Amygdala (tissue), 56 donors: ENCODE measurements around the gene KDM4C.

ENCODE experiments used
- DNase-seq, 56 donors: peaks; one replicate each; lab custom pipeline; 2025; lab: John Stamatoyannopoulos, UW

Gene KDM4C

DNA sequence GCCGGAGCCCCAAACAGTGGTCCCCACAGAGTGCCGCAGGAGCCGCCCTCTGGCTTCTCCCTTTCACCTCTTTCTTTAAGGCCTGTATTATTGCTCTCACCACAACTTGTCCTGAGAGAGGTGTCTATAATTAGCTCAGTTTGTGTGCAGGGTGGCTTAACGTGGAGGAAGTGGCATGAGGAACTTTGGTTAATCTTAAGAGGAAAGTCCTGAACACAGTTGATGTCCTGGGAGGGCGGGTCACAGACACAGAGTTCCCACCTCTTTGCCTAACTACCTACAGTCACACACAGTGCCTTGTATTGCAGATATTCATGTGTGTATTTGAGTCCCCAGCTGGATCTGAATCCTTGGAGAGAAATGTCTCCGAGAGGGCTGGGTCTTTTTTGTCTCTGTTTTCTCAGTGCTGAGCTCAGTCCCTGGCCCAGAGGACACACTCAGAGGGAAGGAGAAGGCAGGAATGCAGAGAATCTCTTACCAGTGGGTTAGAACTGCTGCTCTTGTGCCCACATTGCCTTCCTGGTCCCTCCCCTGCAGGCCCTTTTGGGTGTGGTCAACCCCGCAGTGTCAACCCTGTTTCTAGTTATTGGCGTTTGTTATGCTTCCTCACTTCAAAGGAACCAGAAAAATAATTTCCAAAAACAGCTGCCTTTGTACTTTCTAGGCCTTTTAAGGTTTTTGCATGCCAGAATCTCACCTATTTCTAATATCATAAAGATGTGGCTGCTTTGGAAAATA is 392.5 kb downstream of the KDM4C start:
- DNase-seq = no peak

DNA sequence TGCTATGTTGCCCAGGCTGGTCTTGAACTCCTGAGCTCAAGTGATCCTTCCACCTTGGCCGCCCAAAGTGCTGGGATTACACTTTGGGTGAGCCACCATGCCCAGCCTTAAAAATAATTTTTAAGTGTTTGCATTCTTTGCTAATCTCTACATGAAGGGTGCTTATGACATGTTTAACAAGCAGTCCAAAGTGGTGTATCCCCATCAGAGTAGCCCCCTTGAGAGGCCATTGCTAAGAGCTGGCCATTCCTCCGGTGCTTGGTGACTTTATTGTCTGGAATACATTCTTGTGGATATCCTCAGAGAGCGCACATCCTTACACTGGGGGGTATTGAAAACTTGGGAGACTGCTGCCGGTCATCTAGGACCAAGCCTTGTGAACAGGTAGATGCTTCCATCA is 395.4 kb downstream of the KDM4C start:
- DNase-seq = no peak

DNA sequence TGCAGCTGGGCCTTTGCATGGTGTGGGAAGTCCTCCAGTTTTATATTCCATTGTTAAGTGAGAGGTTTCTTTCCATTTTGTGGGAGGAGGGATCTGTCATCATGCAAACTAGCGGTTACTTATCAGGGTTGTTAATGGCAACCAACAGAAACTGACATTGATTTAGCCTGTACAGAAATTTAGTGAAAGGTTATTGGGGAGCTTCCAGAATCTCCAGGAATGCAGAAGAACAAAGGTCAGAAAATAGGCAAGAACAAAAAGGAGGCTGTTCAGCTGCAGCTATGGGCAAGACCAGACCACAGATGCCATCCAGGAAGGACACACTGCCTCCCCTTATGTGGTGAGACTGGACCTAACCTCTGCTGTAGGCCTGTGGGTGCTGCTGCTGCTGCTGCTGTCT is 395.8 kb downstream of the KDM4C start:
- no peak for DNase-seq

DNA sequence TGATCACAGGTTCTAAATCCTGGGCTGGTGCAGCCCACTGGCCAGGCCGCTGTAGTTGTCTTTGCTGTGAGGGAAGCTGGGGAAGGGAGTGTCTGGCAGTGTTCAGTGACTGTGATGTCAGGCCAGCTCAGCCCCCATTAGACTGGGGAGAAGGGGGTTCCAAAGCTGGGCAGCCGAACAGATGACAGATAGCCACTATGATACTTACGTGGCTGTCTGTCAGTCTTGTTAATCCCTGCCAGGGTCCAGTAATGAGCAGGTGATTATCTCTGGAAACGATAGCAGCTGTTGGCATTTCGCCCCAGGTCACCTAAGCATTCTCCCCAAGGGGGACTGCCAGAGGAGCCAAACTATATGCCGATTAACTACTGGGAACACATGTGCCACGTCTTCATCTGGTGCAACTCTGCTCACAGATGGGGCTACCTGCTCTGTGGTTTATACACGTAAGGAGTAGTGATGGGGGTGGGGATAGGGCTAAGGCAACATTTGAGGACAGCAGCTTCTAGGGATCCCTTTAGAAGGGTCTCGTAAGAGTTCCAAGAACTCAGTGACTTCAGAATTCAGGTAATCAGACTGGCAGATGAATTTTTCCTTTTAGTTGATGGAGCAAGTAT is 396.3 kb downstream of the KDM4C start:
- no peak for DNase-seq

DNA sequence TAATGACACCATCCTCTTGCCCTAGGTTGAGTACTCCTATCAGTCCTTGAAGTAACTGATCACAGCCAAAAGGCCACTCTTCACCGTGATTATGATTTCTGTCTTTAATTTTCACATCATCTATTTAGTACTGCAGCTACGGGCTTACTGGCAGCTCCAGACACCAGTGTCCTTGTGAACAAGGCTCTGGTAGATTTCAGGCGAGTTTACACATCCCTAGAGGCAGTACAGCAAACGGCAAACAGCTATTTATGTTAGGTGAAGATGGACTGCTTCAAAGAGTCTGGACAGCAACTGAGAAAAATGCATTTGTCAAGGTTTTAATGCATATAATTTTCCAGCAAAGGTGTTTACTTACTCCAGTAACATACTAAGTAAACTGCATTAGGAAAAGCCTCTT is 396.9 kb downstream of the KDM4C start:
- DNase-seq = no peak

DNA sequence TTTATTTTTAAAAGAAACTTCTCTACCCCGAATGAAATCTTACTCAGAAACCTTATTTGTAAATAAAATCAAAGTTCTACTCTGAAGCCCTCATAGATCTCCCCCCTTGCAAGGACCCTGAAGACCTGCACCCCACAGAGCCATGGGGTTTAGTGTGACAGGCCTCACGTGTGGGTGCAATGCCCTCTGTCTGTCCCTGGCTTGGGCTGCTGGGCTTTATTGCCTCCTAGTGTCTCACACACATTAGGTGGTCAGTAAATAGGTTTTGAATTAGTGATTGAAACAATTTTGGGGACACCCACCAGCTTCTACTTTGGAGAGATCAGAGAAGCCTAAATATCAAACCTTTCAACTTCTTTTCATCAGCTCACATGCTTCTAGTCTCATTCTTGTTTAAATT is 403.7 kb downstream of the KDM4C start:
- no peak for DNase-seq

DNA sequence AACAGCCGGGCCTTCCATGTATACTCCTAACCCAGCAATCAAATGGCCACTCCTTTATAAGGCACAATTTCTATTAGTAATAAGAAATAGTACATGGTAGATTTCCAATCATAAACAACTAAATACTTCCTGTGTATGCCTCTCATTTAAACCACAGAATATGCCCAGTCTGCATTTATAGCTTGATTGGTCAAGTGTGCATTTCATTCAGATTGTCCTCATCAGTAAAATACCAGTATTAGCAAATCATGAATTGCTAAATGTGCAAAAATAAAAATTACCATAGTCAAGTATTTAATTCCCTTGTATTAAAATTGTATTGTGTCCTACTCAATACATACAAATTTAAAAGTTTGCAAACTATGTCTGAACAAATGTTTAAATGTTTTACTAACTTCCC is 406.2 kb downstream of the KDM4C start:
- no peak for DNase-seq

DNA sequence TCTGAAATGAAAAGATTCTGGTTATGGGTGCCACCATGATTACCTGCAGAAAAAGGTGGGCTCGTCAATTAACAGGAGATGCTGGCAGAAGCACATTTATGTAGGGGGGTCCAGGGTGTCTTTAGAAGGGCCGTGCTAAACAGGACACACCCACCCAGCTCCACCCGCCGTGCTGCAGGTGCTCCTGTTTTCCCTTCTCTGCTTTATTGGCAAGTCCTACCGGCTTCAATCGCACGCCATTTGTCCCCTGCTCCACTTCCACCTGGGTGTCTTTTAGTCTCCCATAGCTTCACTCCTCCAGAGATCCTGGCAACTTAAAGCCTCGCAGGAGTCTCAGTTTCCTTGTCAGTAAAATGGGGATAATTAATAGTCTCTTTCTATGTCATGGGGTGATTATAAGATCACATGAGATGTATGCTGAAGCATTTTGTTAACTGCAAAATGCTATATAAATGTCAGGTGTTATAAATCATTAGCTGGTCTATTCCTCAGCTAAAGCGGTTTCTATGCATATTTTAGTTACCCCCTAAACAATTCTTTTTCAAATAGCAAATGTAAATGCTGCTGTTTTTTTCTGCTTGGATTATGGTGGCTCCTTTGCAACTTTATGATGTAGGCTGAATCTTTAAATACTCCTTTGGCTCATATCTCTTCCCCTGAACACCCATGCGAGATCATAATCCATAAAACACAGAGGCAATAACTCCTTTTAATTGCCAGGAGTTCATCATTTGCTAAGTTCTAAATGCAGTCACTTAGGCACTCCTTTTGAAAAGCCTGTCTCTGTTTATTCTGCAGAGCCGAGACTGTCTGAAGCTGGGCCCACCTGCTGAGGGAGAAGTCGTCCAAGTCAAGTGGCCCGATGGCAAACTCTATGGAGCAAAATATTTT is 406.9 kb downstream of the KDM4C start:
- no peak for DNase-seq

DNA sequence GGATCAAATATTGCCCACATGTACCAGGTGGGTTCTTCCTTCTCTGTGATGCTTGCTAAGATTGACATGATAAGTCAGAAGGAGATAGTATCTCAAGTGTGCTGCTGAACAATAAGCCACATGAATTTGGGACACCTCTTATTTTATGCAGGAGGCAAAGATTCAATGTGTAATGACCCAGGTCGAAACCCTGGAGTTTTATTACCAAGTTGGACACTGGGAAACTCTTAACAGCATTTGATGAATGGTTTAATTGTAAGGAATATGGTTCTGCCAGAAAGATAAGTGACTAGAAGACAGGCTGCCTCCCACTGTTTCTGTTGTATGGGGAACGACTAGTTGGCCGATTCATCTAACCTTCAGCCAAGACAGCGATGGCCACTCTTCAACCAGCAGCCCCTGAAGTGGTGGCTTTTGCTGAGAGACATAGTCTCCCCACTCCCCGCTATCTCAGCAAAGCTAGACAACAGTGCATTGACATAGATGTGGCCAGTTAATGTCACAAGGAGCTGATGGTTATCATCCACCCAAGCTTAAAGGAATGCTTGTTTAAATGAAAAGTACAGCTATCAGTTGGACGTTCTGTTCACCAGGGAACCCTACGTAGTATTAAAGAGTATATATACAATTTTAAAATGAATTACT is 407.7 kb downstream of the KDM4C start:
- no peak for DNase-seq

DNA sequence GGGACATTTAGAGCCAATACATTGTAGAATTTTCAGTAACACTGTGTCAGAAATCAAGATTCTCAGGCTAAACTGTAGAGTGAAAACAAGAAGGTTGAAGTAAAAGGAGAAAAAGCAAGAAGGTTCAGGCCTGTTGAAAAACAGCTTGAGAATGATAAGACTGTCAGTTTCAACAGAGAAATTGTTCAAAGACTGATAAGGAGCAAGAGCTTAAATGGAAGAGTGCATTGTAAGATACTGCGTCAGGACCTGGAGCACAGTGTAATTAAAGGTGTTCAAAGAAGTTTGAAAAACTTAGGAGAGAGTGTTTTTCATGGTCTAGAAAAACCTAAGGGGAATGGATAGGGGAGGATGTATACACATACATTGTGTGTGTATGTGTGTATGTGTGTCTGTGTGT is 408.3 kb downstream of the KDM4C start:
- no peak for DNase-seq

DNA sequence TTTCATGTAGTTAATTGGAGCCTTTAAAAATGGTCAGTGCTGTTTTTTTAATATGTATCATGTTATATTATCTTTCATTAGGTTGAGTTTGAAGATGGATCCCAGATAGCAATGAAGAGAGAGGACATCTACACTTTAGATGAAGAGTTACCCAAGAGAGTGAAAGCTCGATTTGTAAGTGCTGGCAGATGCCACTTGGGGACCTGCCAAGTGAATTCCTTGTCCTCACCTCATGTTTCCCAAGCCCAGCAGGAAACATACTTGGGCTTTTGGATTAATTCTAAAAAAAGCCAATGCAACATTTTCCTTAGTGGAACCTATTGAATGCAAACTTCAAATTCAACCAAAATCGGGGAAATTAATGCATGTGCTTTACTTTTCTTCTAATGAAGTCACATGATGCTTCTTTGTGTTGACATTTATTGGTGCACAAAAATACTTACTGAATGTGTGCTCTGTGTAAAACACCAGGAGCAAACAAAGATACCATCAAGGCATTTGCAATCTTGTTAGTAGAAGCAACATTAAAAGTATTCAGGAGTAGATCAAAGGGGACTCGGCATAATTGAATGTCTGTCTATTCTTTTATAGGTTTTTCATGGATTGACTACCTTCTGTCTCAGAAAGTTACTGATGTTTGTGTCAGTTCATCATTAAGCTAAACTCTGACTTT is 412.1 kb downstream of the KDM4C start:
- no peak for DNase-seq

DNA sequence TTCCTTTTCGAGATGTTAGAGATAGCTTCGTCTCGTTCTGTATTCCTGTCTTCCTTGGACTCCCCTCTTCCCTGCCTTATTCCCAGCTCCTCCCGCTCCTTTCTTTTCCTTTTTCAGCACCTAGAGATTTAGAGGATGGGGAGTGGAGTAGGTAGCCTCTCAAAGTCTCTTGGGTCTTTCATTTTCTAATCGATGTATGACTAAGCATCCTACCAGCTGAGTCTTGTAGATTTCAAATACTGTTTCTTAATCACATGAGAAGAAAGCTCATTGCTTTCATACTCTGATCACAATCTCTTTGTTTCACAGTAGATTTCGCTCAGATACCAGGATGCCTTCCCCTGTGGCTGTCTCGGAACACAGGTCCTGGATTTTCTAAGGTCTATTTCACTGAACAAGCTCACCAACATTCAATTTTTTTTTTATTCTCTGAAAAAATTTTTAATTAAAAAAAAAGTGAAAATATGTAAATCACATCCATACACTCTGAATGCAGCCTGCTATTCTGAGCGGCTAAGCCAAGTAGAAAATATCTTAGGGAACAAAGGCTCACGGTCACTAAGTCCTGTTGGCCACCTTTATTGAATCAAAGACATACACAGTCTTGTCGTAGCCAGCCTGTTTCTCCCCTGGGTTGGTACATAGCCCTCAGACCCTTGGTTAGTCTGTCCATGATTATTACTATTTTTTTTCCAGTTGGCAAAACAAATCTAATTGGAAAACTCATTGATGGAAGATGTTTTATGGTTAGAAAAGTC is 413.8 kb downstream of the KDM4C start:
- no peak for DNase-seq

DNA sequence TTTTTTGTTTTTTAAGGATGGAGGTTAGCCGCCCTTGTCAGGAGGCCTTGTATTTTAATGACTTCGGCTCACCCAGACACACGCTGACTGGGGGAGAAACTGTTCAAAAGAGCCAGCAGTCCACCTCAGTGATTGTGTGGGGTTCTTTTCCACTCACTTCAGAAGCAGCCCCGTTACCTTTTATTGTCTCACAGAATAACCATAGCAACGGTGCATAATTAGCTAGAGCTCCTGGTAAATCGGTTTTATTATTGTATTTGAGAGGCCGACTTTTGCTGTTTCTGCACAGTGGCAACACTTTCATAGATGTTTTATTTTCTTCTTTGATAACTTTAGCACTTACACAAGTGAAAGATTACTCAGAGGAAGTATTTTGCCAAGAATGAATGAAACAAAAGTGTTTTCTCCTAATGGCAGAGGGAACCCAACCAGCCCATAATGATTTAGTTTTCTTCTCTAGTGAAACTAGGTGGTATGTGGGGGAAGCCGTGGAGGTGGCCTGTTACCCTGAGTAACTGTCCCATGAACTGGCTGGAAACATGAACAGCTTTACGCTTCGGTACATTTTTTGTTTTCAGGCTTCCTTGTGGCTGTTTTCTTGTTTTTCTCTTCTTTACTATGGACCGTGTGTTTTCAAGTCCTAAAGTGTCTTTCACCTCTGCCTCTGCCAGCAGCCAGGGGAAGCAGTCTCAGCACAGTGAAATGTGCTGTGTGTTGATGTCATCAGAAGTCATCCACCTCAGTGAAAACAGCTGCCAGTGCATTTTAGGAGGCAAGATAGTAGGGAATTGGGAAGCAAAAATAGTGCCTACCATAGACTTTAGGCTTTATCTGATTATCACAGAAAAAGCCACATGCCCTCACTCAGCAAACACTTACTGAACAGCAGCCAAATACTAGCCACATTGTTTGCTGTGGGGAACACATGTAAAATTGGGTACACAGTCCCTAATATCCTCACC is 414.7 kb downstream of the KDM4C start:
- DNase-seq = no peak

DNA sequence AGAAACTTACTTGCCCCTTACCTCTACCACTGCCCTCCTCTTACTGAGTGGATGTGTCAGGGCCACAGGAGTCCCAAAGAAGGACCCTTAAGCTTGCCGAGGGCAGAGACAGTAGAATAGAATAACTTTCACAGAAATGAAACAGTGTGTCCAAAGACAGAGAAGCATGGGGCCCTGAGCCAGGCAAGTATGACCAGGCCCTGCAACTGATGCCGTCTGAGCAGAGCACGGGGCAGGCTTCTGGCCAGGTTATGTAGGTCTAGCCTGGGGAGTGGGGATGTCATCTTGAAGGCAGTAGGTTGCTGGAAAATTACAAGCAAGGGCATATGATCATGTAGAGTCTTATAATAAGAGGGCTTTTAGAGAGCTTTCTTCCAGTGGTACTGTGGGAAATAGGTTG is 415.4 kb downstream of the KDM4C start:
- no peak for DNase-seq

DNA sequence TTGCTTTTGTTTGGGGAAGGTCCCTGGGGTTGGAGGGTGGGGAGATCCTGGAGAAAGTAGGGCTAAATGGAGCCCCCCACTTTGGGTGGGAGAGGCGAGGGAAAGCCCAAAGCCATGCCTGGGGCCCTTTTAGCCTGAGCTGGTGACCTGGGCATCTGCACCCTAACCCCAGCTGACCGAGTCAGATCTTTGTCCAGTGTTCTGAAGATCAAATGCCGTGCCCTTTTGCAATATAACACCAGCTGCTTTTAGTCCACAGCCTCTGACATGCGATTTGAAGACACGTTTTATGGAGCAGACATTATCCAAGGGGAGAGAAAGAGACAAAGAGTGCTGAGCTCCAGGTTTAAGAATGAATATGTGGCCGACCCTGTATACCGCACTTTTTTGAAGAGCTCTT is 416.5 kb downstream of the KDM4C start:
- DNase-seq = no peak

DNA sequence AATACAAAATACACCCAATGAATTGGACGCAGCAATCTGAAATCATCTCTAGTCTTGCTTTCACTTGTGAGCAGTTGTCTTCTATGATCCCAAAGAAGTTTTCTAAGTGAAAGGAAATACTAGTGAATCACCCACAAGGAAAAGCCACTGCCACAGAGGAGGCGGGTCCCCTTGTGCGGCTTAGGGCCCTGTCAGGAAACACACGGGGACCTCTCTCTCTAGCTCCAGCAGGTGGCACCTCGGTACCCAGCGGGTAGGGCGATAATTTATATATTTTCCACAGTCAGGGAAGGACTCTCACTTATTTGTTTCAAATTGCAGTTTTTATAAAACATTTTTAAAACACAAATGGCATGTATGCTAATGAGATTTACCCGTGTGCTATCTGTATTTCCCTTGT is 417.1 kb downstream of the KDM4C start:
- DNase-seq = no peak

DNA sequence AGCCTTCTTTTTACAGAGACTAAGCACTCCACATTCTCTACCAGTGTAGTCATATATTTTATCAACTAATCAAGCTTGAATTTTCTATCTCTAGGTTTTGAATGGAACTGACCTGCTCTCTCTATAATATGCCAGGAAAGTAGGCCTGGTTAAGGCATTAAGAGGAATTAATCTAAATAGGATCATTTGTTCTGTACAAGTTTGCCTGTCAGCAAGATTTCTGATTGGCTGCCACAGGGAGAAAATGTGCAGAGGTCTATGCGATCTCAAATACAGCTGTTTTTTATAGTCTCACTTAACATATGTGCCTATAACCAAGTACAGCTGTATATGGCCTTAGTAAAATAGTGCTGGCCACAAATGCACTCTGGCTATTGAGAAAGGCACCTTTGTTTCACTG is 418.8 kb downstream of the KDM4C start:
- no peak for DNase-seq

DNA sequence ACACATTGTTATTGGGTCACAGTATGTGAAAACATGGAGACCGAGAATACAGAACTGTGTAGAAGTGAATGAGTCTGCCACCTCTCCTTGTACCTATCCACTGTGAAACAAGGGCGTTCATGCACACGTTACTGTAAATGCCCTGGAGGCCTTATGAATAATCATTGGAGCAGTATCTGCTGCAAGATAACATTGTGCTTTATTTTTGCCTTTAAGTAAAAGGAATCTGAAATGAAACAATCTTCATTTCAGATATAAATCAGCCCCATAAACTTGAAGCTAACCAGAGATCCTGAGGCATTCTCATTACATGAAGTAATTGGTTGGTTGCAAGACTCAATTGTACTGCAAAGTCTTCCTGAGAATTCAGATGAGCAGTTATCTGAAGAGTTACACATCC is 419.6 kb downstream of the KDM4C start:
- DNase-seq = no peak

DNA sequence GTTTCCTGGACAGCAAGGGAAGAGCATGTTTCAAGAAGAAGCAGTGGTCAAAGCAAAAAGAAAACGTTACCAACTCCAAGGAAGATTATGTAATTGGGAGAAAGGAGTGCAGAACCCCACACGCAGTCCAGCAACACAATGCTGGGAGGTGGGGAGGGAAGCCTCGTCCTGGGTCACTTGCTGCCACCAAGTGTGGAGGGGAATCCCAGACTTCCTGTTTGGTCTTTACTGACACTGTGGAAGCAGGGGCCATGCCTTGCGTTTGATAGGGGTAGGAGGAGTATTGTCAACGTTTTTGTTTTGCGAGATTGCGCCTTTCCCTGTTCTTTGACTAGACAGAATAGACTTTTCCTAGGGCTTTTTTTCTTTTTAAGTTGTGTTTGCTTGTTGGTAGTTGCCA is 421.0 kb downstream of the KDM4C start:
- no peak for DNase-seq
